NCI-H2081 treated with DMSO at 0.1 percent for 48 hours (cell line): ENCODE measurements around the gene C6orf52.
"Not testable (repeated sequence)": the region's sequence is repeated elsewhere in the genome, so short reads cannot be mapped to it uniquely, and the experiment has no call there.

Experiments used
- DNase-seq: peaks from one replicate; lab custom pipeline; 2025; lab: John Stamatoyannopoulos, UW

Gene C6orf52

DNA sequence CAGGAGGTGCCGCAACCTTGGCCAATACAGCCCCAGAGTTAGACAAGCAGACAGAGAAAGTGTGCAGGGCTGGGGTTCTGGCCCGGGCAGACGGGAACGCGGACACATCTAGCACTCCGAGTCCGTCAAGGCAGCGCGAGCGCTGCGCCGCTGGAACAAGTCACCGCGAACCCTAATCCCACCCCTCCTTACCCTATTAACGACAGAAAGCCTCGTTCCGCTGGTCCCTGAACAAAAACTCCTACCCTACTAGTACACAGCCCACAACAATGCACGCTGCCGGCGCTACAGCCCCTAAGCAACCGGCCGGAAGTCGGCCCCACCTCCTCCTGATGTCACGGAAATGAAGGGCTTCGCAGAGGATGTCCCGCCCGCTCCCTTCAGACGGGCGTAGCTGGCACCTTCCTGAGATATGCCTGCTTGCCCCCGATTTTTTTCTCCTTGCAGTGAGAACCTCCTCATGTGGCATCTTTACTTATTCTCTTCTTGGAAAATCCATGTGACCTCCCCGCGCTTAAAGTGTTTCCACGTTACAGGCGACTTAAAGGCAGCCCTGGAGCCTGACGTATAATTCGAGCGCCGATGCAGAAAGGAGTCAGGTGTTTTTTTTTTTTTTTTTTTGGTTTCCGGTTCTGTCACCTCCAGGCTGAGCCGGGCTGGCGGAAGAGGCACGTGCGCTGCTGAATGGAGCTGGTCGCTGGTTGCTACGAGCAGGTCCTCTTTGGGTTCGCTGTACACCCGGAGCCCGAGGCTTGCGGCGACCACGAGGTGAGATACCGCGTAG is at the start of gene C6orf52, which contains the start of gene PAK1IP1:
C6orf52 (minus strand) TSS at position 315 of the 784 bp plus-strand sequence. CDS start 7,066 bp downstream, outside the sequence.
PAK1IP1 (plus strand) TSS at position 671 of the 784 bp plus-strand sequence; CDS start at position 685, 14 bp downstream.
- DNase-seq: peak; percentile 81

DNA sequence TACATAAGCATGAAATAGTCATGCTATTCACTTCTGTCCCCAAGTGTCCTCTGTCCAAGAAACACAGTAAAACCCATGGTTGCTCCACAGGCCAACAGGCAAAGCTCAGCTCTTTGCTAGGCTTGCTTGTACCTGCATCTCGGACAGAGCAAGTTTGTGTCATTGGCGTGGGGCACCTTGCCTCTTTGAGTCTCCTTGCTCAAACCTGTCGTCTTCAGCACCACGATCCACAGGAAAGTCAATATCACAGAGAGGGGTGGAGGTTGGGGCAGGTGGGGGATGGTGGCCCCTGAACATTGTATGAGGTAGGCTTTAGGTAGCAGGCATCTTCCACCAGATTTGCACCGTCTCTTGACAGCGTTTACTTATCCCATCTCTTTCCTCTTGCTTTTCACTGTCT is 49.1 kb upstream of the C6orf52 start:
- no peak for DNase-seq

DNA sequence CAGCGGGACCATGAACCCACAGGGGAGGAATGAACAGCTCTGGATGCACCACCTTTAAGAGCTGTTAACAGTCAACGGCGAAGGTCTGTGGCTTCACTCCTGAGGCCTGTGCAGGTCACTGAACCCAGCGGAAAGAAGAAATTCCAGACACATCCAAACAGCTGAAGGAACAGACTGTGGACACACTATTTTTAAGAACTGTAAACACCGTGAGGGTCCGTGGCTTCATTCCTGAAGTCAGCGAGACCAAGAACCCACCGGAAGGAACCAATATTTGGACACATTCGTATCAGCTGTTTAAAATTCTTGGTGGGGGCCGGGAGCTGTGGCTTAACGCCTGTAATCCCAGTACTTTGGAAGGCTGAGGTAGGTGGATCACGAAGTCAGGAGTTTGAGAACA is 47.8 kb upstream of the C6orf52 start:
- DNase-seq: no peak

DNA sequence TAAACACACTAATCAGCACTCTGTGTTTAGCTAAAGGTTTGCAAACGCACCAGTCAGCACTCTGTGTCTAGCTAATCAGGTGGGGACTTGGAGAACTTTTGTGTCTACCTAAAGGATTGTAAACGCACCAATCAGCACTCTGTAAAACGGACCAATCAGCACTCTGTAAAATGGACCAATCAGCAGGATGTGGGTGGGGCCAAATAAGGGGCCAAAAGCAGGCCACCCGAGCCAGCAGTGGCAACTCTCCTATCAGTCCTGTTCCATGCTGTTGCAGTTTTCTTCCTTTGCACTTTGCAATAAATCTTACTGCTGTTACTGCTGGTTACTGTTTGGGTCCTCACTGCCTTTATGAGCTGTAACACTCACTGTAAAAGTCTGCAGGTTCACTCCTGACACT is 47.2 kb upstream of the C6orf52 start:
- DNase-seq: not testable (repeated sequence)

DNA sequence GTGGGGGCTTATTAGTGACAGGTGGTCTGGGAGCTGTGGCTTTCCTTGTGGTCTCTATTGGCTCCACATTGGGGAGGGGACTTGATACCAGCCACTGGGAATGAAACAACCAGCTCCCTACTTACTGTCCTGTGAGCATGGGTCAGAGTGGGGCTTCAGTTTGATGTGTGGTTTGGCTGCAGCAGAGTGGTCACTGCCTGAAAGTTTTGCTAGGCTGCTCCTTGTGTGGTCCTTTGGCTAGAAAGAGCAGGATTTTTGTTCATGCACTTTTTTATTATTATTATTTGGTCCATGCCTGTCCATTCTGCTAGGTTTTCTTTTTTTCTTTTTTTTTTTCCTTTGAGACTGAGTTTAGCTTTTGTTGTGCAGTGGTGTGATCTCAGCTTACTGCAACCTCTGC is 45.6 kb upstream of the C6orf52 start:
- DNase-seq: no peak

DNA sequence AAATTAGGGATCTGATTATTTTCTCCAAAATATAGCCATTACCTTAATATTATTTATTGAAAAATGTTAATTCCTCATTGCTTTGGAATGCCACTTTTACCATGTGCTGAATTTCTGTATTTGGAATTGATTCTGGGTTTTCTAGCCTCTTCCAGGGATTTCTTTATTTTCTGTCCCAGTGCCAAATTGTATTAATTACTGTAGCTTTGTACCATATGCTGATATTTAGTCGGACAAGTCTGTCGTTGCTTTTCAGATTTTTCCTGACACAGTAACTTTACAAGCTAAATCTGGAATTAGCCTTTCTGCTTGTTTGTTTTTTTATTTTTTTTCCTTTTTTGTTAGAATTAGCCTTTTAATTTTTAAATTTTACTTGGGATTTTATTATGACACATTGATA is 42.3 kb upstream of the C6orf52 start:
- DNase-seq: no peak

DNA sequence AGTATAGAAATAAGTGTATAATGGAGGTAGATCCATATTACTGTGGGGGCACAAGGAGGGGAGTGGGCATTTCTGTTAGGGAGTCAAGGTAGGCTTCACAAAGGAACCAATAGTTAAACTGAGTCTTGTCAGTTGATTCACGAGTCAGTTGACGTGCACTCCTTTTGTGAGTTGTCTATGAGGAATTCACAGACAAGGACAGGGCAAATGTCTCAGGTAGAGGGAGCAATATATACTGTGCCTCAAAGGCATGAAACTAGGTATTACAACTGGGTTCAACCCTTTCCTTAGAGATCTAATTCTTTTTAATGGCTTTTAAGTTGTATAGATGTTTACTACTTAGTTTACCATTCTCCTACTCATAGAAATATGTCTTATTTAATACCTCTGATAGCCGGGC is 39.4 kb upstream of the C6orf52 start:
- no peak for DNase-seq

DNA sequence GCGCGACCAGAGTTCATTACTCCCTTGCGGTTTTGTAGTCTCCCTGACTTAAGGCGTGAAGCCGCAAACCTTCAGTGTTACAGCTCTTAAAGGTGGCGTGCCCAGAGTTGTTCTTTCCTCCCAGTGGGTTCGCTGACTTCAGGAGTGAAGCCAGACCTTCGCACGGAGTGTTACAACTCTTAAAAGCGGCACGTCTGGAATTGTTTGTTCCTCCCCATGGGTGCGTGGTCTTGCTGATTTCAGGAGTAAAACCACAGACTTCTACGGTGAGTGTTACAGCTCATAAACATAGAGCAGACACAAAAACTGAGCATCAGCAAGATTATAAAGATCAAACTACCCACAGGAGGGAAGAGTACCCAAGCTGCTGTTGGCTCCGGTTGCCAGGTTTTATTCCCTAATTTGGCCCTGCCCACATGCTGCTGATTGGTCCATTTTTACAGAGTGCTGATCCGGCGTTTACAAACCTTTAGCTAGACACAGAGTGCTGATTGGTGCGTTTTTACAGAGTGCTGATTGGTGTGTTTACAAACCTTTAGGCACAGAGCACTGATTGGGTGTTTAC is 38.8 kb upstream of the C6orf52 start:
- DNase-seq: no peak

DNA sequence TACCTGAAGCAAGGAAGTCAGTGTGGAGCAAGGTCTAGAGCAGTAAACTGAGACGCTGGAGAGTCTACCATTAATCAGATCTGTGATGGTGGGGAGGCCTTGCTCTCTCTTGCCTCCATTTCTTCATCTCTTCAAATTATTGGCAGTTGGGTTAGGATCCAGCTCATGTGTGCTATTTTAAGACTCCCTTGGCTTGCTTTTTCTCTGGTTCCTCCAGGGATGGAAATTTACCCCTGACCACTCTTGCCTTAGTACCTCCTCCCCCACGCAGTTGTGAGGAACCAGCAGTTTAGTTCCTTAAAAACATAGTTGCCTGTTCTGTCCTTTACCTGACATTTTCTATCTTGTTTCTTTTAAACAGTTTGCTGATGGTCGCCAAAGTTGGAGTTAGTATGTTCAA is 35.8 kb upstream of the C6orf52 start:
- no peak for DNase-seq

DNA sequence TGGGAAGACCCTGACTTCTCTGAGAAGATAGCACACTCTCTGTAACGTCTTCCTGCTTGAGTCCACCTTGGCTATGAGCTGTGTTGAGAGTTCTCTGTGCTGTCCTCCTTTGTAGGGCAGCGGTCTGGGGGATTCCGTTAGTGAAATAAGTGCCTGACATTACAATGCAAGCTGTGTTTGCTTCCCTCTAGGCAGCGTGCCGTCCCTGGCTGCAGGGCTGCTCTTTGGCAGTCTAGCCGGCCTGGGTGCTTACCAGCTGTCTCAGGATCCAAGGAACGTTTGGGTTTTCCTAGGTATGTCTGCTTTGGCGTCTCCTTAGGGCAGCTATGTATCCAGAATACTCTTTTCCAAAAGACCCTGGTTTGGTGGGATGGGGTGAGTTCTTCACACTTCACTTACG is 31.3 kb upstream of the C6orf52 start:
- DNase-seq: no peak

DNA sequence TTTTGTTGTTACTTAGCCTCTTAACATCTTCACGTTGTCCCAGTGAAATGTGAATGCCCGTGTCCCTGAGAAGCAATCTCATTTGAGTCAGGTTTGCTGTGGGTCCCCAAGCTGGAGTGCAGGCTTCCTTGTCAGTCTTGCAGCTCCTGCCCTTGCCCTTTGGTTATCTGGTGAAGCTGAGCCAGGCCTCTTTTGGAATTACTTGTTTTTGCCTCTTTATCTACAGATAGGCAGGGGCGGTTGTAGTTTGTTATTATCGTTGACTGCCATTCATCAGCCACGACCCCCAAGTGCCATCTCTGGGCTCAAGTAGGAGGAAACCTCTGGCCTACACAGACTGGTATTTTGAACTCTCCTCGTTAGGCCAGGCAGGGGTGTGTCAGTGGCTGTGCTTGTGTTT is 30.6 kb upstream of the C6orf52 start:
- DNase-seq: no peak

DNA sequence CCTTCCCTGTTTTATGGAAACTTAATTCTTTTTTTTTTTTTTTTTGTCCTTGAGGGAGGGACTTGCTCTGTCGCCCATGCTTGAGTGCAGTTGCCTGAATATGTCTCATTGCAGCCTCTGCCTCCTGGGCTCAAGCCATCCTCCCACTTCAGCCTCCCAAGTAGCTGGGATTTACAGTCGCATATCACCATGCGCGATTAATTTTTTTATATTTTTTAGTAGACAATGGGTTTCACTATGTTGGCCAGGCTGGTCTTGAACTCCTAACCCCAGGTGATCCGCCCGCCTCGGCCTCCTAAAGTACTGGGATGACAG is 29.1 kb upstream of the C6orf52 start:
- no peak for DNase-seq

DNA sequence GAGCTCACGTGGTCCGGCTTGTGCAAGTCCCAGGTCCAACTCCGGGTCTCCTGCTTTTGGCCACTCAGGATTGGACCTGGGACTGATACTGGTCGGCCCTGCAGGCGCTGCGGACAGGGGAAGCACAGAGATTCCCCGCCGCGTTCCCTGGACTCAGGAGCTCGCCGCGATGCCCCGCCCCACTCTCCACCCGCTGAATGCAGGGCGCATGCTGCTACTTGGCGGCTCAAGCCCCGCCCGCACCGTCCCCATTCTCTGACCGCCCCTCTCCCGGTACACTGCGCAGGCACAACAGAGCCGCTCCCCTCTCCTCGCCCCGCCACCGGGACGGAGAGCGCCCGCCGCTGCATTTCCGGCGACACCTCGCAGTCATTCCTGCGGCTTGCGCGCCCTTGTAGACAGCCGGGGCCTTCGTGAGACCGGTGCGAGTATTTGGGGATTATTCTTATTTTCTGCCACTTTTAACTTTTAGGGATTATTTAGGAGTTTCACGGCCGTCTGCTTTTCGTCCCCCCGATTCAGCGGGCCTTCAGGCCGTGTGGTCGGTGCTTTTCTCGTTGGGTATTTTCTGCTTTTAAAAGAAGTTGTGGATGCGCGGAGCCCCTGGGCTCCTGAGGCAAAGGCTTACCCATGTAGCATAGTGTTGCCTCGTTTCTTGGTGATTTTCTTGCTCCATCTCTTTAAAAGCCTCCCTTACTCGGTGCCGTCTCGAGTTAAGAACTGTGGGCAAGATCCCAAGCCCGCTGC is 28.6 kb upstream of the C6orf52 start, which contains the start of gene TMEM14C:
TMEM14C (plus strand) TSS at position 251 of the 747 bp plus-strand sequence. CDS start 1,544 bp downstream, outside the sequence.
- peak; percentile 73 for DNase-seq

DNA sequence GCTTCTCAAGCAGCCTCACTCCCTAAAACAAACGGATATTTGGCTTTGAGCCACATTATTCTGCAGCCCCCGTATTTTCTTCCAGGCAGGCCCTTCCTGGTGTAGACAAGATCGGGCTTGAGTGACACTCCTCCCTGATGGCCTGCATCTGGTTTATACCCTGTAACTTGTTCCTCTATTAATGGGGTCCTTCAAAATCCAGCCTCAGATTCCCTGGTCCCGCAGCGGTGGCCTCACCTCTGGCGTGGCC is 28.1 kb upstream of the C6orf52 start:
- peak; percentile 18 for DNase-seq

DNA sequence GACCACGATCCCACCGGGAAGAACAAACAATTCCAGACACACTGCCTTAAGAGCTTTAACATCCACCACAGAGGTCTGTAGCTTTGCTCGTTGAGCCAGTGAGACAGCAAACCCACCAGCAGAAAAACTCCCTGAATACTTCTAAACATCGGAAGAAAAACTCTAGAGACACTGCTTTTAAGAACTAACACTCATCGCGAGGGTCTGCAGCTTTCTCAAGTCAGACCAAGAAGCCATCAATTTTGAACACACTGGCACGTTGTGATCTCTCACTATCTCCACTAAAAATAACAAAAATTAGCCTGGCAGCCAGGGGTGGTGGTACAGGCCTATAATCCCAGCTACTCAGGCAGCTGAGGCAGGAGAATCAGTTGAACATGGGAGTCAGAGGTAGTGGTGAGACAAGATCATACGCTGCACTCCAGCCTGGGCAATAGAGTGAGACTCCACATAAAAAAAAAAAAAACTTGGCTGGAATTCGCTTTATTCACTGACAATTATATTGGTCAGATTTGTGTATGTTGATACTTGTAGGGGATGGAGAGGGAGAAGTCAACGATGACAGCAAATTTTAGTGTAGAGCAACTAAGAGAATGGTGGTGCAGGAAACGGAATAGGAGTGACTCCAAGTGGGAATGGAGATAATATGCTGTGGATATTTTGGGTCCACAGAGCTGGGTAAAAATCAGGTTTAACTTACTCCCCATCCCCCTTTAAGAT is 27.6 kb upstream of the C6orf52 start:
- no peak for DNase-seq

DNA sequence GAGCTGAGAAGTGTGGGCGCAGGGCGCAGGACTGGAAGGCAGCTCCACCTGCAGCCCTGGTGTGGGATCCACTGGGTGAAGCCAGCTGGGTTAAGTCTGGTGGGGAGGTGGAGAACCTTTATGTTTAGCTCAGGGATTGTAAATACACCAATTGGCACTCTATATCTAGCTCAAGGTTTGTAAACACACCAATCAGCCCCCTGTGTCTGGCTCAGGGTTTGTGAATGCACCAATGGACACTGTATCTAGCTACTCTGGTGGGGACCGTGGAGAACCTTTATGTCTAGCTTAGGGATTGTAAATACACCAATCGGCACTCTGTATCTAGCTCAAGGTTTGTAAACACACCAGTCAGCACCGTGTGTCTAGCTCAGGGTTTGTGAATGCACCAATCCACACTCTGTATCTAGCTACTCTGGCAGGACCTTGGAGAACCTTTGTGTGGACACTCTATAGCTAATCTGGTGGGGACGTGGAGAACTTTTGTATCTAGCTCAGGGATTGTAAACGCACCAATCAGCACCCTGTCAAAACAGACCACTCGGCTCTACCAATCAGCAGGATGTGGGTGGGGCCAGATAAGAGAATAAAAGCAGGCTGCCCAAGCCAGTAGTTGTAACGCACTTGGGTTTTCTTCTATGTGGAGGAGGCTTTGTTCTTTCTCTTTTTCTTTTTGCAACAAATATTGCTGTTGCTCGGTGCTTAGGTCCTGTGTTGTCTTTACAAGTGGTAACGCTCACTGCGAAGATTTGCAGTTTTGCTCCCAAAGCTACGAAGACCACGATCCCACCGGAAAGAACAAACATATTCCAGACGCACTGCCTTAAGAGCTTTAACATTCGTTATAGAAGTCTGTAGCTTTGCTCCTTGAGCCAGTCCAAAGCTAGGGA is 26.8 kb upstream of the C6orf52 start:
- not testable (repeated sequence) for DNase-seq

DNA sequence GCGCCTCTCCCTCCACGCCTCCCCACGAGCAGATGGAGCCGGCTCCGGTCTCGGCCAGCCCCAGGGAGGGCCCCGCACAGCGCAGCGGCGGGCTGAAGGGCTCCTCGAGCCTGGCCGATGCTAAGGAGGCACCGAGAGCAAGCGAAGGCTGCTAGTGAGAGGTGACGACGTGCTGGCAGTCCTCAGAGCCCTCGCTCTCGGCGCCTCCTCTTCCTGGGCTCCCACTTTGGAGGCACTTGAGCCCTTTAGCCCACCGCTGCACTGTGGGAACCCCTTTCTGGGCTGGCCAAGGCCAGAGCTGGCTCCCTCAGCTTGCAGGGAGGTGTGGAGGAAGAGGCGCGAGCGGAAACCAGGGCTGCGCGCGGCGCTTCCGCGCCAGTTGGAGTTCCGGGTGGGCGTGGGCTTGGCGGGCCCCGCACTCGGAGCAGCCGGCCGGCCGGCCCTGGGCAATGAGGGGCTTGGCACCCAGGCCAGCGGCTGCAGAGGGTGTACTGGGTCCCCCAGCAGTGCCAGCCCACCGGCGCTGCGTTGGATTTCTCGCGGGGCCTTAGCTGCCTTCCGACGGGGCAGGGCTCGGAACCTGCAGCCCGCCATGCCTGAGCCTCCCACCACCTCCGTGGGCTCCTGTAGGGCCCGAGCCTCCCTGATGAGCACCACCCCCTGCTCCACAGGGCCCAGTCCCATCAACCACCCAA is 26.0 kb upstream of the C6orf52 start:
- DNase-seq: no peak

DNA sequence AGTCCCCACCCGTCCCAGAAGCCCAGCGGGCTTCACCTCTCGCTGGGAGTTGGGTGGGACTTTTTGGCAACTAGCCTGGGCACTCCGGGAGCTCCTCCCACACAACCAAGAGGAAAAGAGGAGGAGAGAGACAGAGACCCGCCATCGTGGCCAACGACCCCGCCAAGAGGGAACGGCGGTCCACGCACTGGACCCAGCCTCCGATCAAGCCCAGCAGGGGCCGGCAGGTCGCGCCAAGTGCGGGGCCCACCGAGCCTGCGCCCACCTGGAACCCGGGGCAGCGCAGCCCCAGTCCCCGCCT is 25.5 kb upstream of the C6orf52 start:
- DNase-seq: no peak

DNA sequence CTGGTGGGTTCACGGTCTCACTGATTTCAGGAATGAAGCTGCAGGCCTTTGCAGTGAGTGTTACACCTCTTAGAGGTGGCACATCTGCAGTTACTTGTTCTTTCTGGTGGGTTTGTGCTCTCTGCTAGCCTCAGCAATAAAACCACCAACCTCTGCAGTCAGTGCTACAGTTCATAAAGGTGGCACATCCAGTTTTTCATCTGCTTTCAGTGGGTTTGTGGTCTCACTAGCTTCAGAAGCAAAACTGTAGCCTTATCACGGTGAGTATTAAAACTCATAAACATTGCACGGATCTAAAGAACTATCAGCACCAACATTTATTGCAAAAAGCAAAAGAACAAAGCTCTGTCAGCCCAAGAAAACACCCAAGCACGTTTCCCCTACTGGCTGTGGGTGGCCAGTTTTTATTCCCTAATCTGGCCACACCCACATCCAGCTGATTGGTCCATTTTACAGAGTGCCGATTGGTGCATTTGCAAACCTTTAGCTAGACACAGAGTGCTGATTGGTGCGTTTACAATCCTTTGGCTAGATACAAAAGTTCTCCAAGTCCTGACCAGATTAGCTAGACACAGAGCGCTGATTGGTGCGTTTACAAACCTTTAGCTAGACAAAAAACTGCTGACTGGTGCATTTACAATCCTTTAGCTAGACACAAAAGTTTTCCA is 25.0 kb upstream of the C6orf52 start:
- no peak for DNase-seq

DNA sequence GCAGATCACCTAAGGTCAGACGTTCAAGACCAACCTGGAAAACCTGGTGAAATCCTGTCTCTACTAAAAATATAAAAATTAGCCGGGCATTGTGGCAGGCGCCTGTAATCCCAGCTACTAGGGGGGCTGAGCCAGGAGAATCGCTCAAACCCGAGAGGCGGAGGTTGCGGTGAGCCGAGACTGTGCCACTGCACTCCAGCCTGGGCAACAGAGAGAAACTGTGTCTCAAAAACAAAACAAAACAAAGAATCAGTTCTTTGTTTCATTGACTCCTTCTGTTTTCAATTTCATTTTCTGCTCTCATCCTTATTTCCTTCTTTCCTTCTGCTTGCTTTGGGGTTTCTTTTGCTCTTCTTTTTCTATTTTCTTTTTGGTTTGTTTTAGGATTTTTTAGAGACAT is 19.5 kb upstream of the C6orf52 start:
- DNase-seq: no peak

DNA sequence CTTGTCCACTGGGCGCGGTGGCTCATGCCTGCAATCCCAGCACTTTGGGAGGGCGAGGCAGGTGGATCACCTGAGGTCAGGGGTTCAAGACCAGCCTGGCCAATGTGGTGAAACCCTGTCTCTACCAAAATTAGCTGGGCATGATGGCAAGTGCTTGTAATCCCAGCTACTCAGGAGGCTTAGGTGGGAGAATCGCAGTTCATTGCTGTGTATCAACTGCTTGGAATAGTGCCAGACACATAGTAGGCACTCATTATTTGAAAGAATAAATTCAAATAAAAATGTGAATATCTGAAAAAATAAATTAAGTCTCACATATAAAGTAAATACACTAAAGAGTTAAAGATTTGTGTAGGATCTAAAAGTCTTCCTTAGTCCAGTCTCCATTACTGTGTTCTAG is 2.2 kb upstream of the C6orf52 start:
- no peak for DNase-seq
